HEK293 (cell line): Measurements from ENCODE around the gene KRTAP21-3.

Experiments
- CTCF ChIA-PET: fragments of 350-600 bp; formaldehyde crosslinking; extraction: SDS; loops from one replicate; lab custom pipeline; 2021; ENCODE audit warnings: antibody characterized with exemption; lab: Yijun Ruan, JAX
- POLR2A ChIA-PET: fragments of 300-600 bp; formaldehyde crosslinking; extraction: SDS; loops from one replicate; lab custom pipeline; 2020; ENCODE audit warnings: antibody characterized with exemption, inconsistent platforms; lab: Yijun Ruan, JAX
- H3K27ac ChIP-seq: fragments of 200-500 bp; sonication (Bioruptor generic); 2 replicates; pipeline ENCODE4 v1.5.1; 2014; ENCODE audit warnings: low read depth, low read length, control low read depth, inconsistent platforms; ENCODE audit errors: extremely low read depth
- H3K36me3 ChIP-seq, 2 experiments: fragments of 200-500 bp in 1 of 2; sonication (Bioruptor generic) in 1 of 2; 1 replicate in 1 of 2; 2 replicates in 1 of 2; pipeline ENCODE4 v1.5.1; 2014 to 2017; ENCODE audit warnings: inconsistent platforms in 2 of 2, low read length in 2 of 2; ENCODE audit not compliant: control insufficient read depth in 2 of 2, insufficient read depth in 1 of 2
- H3K4me1 ChIP-seq: fragments of 200-500 bp; sonication (Bioruptor generic); 2 replicates; pipeline ENCODE4 v1.5.1; 2014; ENCODE audit warnings: mild to moderate bottlenecking, low read length, inconsistent platforms; ENCODE audit not compliant: control insufficient read depth, insufficient read depth
- H3K4me3 ChIP-seq: 2 replicates; pipeline ENCODE4 v1.5.1; 2011; ENCODE audit warnings: low read depth, mild to moderate bottlenecking, control low read depth, low read length, moderate library complexity
- H3K9me3 ChIP-seq: fragments of 200-500 bp; sonication (Bioruptor generic); 2 replicates; pipeline ENCODE4 v1.5.1; 2014; ENCODE audit warnings: low read depth, low read length, inconsistent platforms; ENCODE audit not compliant: control insufficient read depth, insufficient read depth
- BCL11A ChIP-seq: fragments of 450-650 bp; formaldehyde crosslinking; IDR thresholded peaks from 2 replicates; pipeline ENCODE4 v1.5.1; 2016; ENCODE audit warnings: low read depth, missing biosample characterization, missing genetic modification characterization
- GLIS1 ChIP-seq: fragments of 450-650 bp; formaldehyde crosslinking; IDR thresholded peaks from 2 replicates; pipeline ENCODE4 v1.5.1; 2016; ENCODE audit warnings: missing biosample characterization, missing genetic modification characterization
- HOXC10 ChIP-seq: sonication (generic); formaldehyde crosslinking; IDR thresholded peaks from 2 replicates; pipeline ENCODE4 v1.8.1; 2023; ENCODE audit warnings: mild to moderate bottlenecking, missing genetic modification reagents
- HOXD13 ChIP-seq: sonication (generic); formaldehyde crosslinking; IDR thresholded peaks from 2 replicates; pipeline ENCODE4 v1.8.0; 2022; ENCODE audit warnings: missing genetic modification reagents, borderline replicate concordance
- KLF7 ChIP-seq: fragments of 450-650 bp; formaldehyde crosslinking; IDR thresholded peaks from 2 replicates; pipeline ENCODE4 v1.5.1; 2016; ENCODE audit warnings: missing biosample characterization, missing genetic modification characterization, borderline replicate concordance
- PATZ1 ChIP-seq: fragments of 450-650 bp; formaldehyde crosslinking; IDR thresholded peaks from 2 replicates; pipeline ENCODE4 v1.5.1; 2016; ENCODE audit warnings: missing biosample characterization, missing genetic modification characterization
- REST ChIP-seq: fragments of 450-650 bp; formaldehyde crosslinking; IDR thresholded peaks from 2 replicates; pipeline ENCODE4 v1.5.1; 2016; ENCODE audit warnings: missing biosample characterization, missing genetic modification characterization
- SETDB1 ChIP-seq: IDR thresholded peaks from one replicate; pipeline ENCODE4 v1.6.1; 2017; ENCODE audit warnings: mild to moderate bottlenecking, low read length, moderate library complexity, mixed read lengths; ENCODE audit not compliant: insufficient read length
- WT1 ChIP-seq: fragments of 450-650 bp; formaldehyde crosslinking; IDR thresholded peaks from 2 replicates; pipeline ENCODE4 v1.5.1; 2016; ENCODE audit warnings: missing biosample characterization, missing genetic modification characterization
- ZBTB17 ChIP-seq: fragments of 450-650 bp; formaldehyde crosslinking; IDR thresholded peaks from 2 replicates; pipeline ENCODE4 v1.5.1; 2016; ENCODE audit warnings: missing biosample characterization, missing genetic modification characterization
- ZNF155 ChIP-seq: fragments of 450-650 bp; formaldehyde crosslinking; IDR thresholded peaks from 2 replicates; pipeline ENCODE4 v1.5.1; 2016; ENCODE audit warnings: missing biosample characterization, missing genetic modification characterization
- ZNF211 ChIP-seq: fragments of 450-650 bp; formaldehyde crosslinking; IDR thresholded peaks from 2 replicates; pipeline ENCODE4 v1.5.1; 2016; ENCODE audit warnings: low read depth, missing biosample characterization, missing genetic modification characterization
- ZNF214 ChIP-seq: fragments of 450-650 bp; formaldehyde crosslinking; IDR thresholded peaks from 2 replicates; pipeline ENCODE4 v1.5.1; 2017; ENCODE audit warnings: missing biosample characterization, mild to moderate bottlenecking, missing genetic modification characterization, borderline replicate concordance
- ZNF221 ChIP-seq: fragments of 450-650 bp; formaldehyde crosslinking; IDR thresholded peaks from 2 replicates; pipeline ENCODE4 v1.5.1; 2017; ENCODE audit warnings: missing biosample characterization, missing genetic modification characterization, borderline replicate concordance
- ZNF248 ChIP-seq: fragments of 450-650 bp; formaldehyde crosslinking; IDR thresholded peaks from 2 replicates; pipeline ENCODE4 v1.5.1; 2017; ENCODE audit warnings: missing biosample characterization, missing genetic modification characterization
- ZNF292 ChIP-seq: fragments of 450-650 bp; formaldehyde crosslinking; IDR thresholded peaks from 2 replicates; pipeline ENCODE4 v1.5.1; 2016; ENCODE audit warnings: low read depth, missing biosample characterization, missing genetic modification characterization, borderline replicate concordance
- ZNF335 ChIP-seq: fragments of 450-650 bp; formaldehyde crosslinking; conservative IDR thresholded peaks from 2 replicates; pipeline ENCODE4 v1.5.1; 2016; ENCODE audit warnings: missing biosample characterization, missing genetic modification characterization
- ZNF580 ChIP-seq: fragments of 450-650 bp; formaldehyde crosslinking; IDR thresholded peaks from 2 replicates; pipeline ENCODE4 v1.5.1; 2016; ENCODE audit warnings: missing biosample characterization, missing genetic modification characterization
- ZNF660 ChIP-seq: fragments of 450-650 bp; IDR thresholded peaks from 2 replicates; pipeline ENCODE4 v1.5.1; 2018; ENCODE audit warnings: missing biosample characterization, mild to moderate bottlenecking, missing genetic modification characterization
- TF ChIP-seq, protein P1 (sequence below): fragments of 450-650 bp; formaldehyde crosslinking; IDR thresholded peaks from 2 replicates; pipeline ENCODE4 v1.5.0; 2017; ENCODE audit warnings: missing biosample characterization, missing genetic modification characterization, borderline replicate concordance
- TF ChIP-seq, protein P2 (sequence below): fragments of 450-650 bp; formaldehyde crosslinking; IDR thresholded peaks from 2 replicates; pipeline ENCODE4 v1.5.1; 2016; ENCODE audit warnings: missing biosample characterization, missing genetic modification characterization

Gene KRTAP21-3

GRCh38 chr21:30689822-30690221 is 28.8 kb downstream of the KRTAP21-3 start:
- no peaks in the 10 kb centered on the region for H3K36me3 ChIP-seq
- ChIA-PET CTCF (interaction anchor here (0.7 kb wide), 1 partner anchor 21 kb away, joined by 3 read pairs; no protein-coding TSS in a partner anchor), POLR2A (no interaction called here)
- no peaks in the 10 kb centered on the region; the same call in 1 of the 2 replicates for H3K9me3 ChIP-seq
- TF ChIP-seq ZNF155 (tag by site-specific recombination): no peak
- no peak for TF ChIP-seq SETDB1
- no peak for TF ChIP-seq ZNF660 (tag by site-specific recombination)
- TF ChIP-seq ZNF248 (tag by site-specific recombination): no peak
- no peak for TF ChIP-seq HOXD13 (CRISPR knock-in tag)
- TF ChIP-seq ZBTB17 (tag by site-specific recombination): no peak
- no peak for TF ChIP-seq ZNF214 (tag by site-specific recombination)
- TF ChIP-seq, protein P1, sequence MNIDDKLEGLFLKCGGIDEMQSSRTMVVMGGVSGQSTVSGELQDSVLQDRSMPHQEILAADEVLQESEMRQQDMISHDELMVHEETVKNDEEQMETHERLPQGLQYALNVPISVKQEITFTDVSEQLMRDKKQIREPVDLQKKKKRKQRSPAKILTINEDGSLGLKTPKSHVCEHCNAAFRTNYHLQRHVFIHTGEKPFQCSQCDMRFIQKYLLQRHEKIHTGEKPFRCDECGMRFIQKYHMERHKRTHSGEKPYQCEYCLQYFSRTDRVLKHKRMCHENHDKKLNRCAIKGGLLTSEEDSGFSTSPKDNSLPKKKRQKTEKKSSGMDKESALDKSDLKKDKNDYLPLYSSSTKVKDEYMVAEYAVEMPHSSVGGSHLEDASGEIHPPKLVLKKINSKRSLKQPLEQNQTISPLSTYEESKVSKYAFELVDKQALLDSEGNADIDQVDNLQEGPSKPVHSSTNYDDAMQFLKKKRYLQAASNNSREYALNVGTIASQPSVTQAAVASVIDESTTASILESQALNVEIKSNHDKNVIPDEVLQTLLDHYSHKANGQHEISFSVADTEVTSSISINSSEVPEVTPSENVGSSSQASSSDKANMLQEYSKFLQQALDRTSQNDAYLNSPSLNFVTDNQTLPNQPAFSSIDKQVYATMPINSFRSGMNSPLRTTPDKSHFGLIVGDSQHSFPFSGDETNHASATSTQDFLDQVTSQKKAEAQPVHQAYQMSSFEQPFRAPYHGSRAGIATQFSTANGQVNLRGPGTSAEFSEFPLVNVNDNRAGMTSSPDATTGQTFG: no peak
- TF ChIP-seq KLF7 (tag by site-specific recombination): no peak
- no peak for TF ChIP-seq ZNF335 (tag by site-specific recombination)
- TF ChIP-seq GLIS1 (tag by site-specific recombination): no peak
- TF ChIP-seq ZNF292: no peak
- TF ChIP-seq WT1 (tag by site-specific recombination): no peak
- H3K27ac ChIP-seq: no peak overlapping the region
- H3K4me1 ChIP-seq: no peaks in the 10 kb centered on the region
- no peak overlapping the region for H3K4me3 ChIP-seq

- TF ChIP-seq ZNF221: no peak
- TF ChIP-seq BCL11A (tag by site-specific recombination): no peak
- TF ChIP-seq, protein P2, sequence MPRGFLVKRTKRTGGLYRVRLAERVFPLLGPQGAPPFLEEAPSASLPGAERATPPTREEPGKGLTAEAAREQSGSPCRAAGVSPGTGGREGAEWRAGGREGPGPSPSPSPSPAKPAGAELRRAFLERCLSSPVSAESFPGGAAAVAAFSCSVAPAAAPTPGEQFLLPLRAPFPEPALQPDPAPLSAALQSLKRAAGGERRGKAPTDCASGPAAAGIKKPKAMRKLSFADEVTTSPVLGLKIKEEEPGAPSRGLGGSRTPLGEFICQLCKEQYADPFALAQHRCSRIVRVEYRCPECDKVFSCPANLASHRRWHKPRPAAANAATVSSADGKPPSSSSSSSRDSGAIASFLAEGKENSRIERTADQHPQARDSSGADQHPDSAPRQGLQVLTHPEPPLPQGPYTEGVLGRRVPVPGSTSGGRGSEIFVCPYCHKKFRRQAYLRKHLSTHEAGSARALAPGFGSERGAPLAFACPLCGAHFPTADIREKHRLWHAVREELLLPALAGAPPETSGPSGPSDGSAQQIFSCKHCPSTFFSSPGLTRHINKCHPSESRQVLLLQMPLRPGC (tag by site-specific recombination): no peak
- no peak for TF ChIP-seq REST
- no peak for TF ChIP-seq ZNF211
- TF ChIP-seq HOXC10 (CRISPR knock-in tag): no peak
- TF ChIP-seq PATZ1 (tag by site-specific recombination): no peak
- TF ChIP-seq ZNF580 (tag by site-specific recombination): no peak
- Histone ChIP-seq H3K36me3 (no peaks in the 10 kb centered on the region), H3K4me1 (no peaks in the 10 kb centered on the region), H3K27ac (no peak overlapping the region), H3K9me3 (no peaks in the 10 kb centered on the region), H3K4me3 (no peak overlapping the region)
- POLR2A ChIA-PET: no interaction called here
- CTCF ChIA-PET: no interaction called here
Measured at GRCh38 chr21:30684506-30684905, 34.1 kb downstream of the KRTAP21-3 start.
